ENCODE measurements around the gene PLB1. TPM values are rescaled to one million over a fixed set of nuclear protein-coding genes. Genes with fewer than 3 reads are reported as not detected.

The PLB1 gene
- polyA plus RNA-seq, 1 experiment, result 0.38 TPM

DNA sequence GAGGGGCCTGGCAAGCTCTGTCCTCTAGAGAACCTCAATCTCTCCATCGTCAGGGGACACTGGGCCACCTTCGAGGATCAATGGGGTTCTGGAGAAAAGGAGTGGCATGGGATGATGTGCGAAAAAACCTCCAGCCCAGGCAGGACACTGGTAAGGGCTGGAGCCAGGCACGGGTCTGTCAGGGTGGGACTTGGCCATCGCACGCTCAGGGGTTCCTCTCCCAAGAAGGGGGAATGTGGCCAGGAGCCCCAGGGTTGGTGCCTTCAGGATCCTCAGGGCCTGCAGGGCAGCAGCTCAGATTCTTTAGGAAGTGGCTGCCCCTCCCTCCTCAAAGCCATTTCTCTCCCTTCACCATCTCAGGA is 46.8 kb upstream of the PLB1 start:
- no peak for TF ChIP-seq CTCF (IDR thresholded peaks at IDR 0.05; ENCODE audit: insufficient read depth, low read depth, low read length)
- DNase-seq (ENCODE audit: low read depth), result no peak
- no peaks in the 10 kb centered on the region for H3K36me3 ChIP-seq (ENCODE audit: control insufficient read depth, insufficient read depth, low read length)
- H3K4me3 ChIP-seq (ENCODE audit: low read depth, low read length), result no peak overlapping the region
- CTCF ChIA-PET, result interaction anchor here (0.8 to 1.7 kb wide), 4 partner anchors 35 to 745 kb away, joined by 3 to 4 read pairs (median 3); no protein-coding TSS in a partner anchor
- POLR2A ChIA-PET, result no interaction called here
- no peaks in the 10 kb centered on the region for H3K27me3 ChIP-seq (ENCODE audit: control insufficient read depth, insufficient read depth, low read length)

DNA sequence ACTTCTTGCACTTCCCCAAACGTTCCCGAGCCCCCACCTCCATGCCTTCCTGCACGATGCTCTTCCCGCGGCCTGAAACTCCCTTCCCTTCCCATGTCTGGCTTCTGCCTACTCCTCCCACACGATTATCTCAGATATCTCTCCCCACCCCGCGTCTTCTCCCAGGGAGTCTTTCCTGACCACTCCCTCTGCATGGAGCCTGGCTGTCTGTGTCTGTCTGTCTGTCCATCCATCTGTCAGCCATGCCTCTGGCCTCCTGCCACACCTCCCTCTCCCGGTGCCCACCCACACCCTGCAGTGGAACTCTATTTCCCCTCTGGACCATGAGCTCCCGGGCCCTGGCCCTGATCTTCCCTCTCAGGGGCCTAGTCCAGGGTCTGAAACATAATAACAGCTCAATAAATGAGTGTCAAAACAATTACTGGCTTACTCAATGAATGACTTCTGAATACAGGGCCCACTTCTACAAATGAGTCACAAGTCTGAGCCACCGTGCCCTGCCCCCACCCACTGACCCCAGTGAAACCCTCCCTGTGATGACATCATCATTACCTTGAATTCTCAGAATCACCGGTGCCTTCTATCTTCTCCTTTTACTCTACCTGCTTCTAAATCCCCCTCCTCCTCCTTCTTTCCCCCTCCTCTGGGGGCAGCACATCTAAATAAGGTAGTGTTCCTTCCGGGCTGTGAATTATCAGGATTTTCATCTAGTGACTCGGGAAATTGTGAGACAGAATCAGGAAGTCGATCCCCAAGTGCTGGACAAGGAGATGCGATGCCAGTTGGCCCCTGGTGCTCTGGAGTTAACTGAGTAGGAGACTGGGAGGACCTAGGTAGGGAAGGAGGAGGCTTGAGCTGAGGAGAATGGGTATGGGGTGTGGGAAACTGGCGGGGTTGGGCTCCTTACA is 46.1 kb upstream of the PLB1 start:
- Histone ChIP-seq H3K27me3 (ENCODE audit: control insufficient read depth, insufficient read depth, low read length) (no peaks in the 10 kb centered on the region), H3K4me3 (ENCODE audit: low read depth, low read length) (no peak overlapping the region), H3K36me3 (ENCODE audit: control insufficient read depth, insufficient read depth, low read length) (no peaks in the 10 kb centered on the region)
- DNase-seq (ENCODE audit: low read depth), result no peak
- POLR2A ChIA-PET, result no interaction called here
- CTCF ChIA-PET, result interaction anchor here (0.9 to 2.0 kb wide), 4 partner anchors 36 to 766 kb away, joined by 3 to 6 read pairs (median 4); no protein-coding TSS in a partner anchor
- no peak for TF ChIP-seq CTCF (IDR thresholded peaks at IDR 0.05; ENCODE audit: insufficient read depth, low read depth, low read length)

DNA sequence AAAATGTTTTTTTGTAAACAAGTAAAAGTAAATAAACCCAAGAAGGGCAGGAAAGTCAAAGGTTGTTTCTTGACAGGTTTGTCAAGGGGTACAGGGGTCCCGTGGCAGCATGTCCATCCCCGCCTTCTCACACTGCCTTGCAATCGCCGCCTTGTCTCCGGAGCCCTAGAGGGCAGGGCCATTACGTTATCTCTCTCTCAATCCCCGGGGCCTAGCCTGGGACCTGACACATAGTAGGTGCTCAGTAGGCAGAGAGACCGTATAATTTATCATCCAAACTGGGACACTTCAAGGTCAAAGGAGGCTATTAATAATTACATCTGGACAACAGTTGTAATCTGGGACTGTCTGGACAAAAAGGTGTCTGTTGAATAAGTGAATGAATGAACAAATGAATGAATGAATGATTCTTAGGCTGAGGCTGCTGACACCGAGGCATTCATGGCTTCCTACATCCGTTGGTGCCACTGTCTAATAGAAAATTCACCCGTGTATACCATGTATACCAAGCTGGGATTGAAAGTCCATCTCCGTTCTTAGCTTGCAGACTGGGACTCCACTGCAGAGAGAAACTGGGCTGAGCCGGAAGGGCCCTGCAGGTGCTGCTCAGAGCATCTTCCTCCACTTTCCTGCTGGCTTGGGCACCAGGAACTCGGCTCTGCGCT is 44.8 kb upstream of the PLB1 start:
- DNase-seq (ENCODE audit: low read depth), result no peak
- no peaks in the 10 kb centered on the region for H3K36me3 ChIP-seq (ENCODE audit: control insufficient read depth, insufficient read depth, low read length)
- H3K27me3 ChIP-seq (ENCODE audit: control insufficient read depth, insufficient read depth, low read length), result no peaks in the 10 kb centered on the region
- POLR2A ChIA-PET, result no interaction called here
- no peak overlapping the region for H3K4me3 ChIP-seq (ENCODE audit: low read depth, low read length)
- no peak for TF ChIP-seq CTCF (IDR thresholded peaks at IDR 0.05; ENCODE audit: insufficient read depth, low read depth, low read length)
- CTCF ChIA-PET, result interaction anchor here (0.7 to 2.0 kb wide), 4 partner anchors 728 to 778 kb away, joined by 3 to 6 read pairs (median 4); no protein-coding TSS in a partner anchor

DNA sequence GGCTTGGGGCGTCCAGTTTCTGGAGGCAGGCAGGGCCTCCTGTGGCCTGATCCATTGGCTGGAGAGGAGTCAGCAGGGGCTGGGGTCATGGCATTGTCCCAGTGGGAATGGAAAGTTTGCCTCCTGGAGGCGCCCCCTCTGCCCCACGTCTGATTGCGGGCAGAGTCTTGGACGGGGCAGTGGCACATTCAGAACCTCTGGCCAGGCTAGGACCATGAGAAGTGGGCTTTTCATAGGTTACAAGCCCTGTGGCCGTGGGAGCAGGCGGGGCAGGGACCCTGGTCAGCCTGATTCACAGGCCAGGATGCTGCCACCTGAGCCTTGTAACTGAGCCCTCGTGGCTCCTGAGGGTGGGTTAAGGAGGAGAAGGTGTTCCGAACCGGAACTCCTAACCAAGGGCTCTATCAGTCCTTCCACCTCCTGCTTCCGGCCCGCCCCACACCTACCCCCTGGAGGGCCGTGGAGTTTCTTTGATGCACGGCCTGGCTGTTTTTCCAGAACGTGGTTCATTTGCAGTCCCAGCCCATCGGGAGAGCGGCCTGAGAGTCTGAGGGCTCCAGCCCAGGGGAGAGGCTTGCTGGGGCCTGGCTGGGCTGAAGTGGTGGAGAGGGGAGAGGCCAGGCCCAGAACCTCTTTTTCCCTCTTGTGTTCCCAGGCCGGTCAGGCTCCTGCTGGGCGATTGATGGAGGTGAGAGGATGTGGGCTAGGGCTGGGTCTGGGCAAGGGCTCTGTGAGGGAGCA is 43.9 kb upstream of the PLB1 start:
- CTCF ChIA-PET, result interaction anchor here (0.5 to 2.5 kb wide), 21 partner anchors 8 to 778 kb away, joined by 3 to 19 read pairs (median 4); no protein-coding TSS in a partner anchor

More for the DNA sequence above, 43.9 kb upstream of the PLB1 start:
- Histone ChIP-seq H3K36me3 (ENCODE audit: control insufficient read depth, insufficient read depth, low read length) (no peaks in the 10 kb centered on the region), H3K4me3 (ENCODE audit: low read depth, low read length) (no peak overlapping the region), H3K27me3 (ENCODE audit: control insufficient read depth, insufficient read depth, low read length) (no peaks in the 10 kb centered on the region)
- POLR2A ChIA-PET, result no interaction called here
- no peak for DNase-seq (ENCODE audit: low read depth)
- no peak for TF ChIP-seq CTCF (IDR thresholded peaks at IDR 0.05; ENCODE audit: insufficient read depth, low read depth, low read length)
